Transverse colon (tissue), 3 donors: ENCODE measurements around the gene AKAP13.

Experiments used
- CTCF ChIP-seq, 5 experiments: fragments of 200-600 bp in 3 of 5; fragments of 450-650 bp in 2 of 5; sonication (generic) in 3 of 5; IDR thresholded peaks; 1 replicate in 2 of 5; 2 replicates in 3 of 5; pipeline ENCODE4 v1.5.1; 2016 to 2017; ENCODE audit warnings: antibody characterized with exemption in 5 of 5, inconsistent platforms in 3 of 5, mild to moderate bottlenecking in 2 of 5, moderate library complexity in 1 of 5
- EP300 ChIP-seq: sonication (generic); formaldehyde crosslinking; IDR thresholded peaks from one replicate; pipeline ENCODE4 v1.6.1; 2017; ENCODE audit warnings: antibody characterized with exemption, low read depth
- POLR2A ChIP-seq: fragments of 450-650 bp; IDR thresholded peaks from one replicate; pipeline ENCODE4 v1.6.1; 2016; ENCODE audit warnings: antibody characterized with exemption, mild to moderate bottlenecking, moderate library complexity

DNA sequence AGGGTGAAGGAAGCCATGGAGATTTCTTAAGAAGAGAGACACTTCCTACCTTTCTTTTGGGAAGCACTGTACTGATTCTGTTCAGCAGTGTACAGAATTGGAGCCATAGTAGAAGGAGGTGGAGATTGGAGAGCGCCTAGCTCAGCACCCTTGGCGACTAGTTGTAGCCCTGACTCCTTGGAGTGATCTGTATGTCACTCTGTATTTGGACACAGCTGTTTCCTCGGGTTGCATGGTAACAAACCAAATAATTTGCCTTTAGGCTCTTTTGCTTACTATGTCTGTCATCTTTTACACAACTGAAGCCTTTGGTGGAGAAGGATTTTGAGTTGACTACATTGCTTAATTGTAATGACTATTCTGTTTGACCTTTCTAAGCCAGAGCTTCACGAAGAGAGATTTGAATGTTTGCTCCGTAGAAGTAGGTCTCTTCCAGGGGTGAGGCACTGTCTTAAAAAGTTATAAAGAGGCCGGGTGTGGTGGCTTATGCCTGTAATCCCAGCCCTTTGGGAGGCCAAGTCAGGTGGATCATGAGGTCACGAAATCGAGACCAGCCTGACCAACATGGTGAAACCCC is 77.1 kb downstream of the AKAP13 start:
- no peak for TF ChIP-seq POLR2A
- no peak for TF ChIP-seq EP300
- no peak for TF ChIP-seq CTCF (IDR thresholded peaks at IDR 0.05)
